Body of pancreas (tissue), 4 donors: ENCODE results near the gene RGL3. TPM values are rescaled to one million over a fixed set of nuclear protein-coding genes. Genes with fewer than 3 reads are reported as not detected.

Experiments used
- ATAC-seq: fragments of 150-250 bp; one replicate; pipeline ENCODE4 v1.9.1; 2016
- DNase-seq, 4 donors: peaks; one replicate each; pipeline ENCODE4 v3.0.0-alpha.2; 2019
- H3K27ac ChIP-seq, 4 donors: fragments of 200-600 bp; sonication (generic); 1 replicate in 3 of 4; 2 replicates in 1 of 4; pipeline versions ENCODE4 v1.5.1 to v1.6.1; 2016 to 2019; ENCODE audit warnings: mild to moderate bottlenecking in 1 of 4, mixed read lengths in 1 of 4, moderate library complexity in 1 of 4
- H3K27me3 ChIP-seq, 2 donors: fragments of 200-600 bp; sonication (generic); one replicate each; pipeline ENCODE4 v1.6.0; 2016; ENCODE audit warnings: mild to moderate bottlenecking in 1 of 2
- H3K36me3 ChIP-seq, 2 donors: fragments of 200-600 bp; sonication (generic); replicated peaks in 1 of 2; 2 replicates each; pipeline ENCODE4 v1.5.1; 2016; ENCODE audit warnings: low read depth in 2 of 2; ENCODE audit not compliant: insufficient read depth in 1 of 2
- H3K4me1 ChIP-seq: fragments of 200-600 bp; sonication (generic); one replicate; pipeline ENCODE4 v1.6.0; 2016
- H3K4me3 ChIP-seq, 2 donors: fragments of 200-600 bp; sonication (generic); 1 replicate in 1 of 2; 2 replicates in 1 of 2; pipeline ENCODE4 v1.5.1; 2016 to 2019
- H3K9me3 ChIP-seq, 3 donors: fragments of 200-600 bp; sonication (generic); 1 replicate in 2 of 3; 2 replicates in 1 of 3; pipeline ENCODE4 v1.5.1; 2016
- CTCF ChIP-seq, 7 experiments: fragments of 450-650 bp in 4 of 7; fragments of 200-600 bp in 3 of 7; sonication (generic) in 3 of 7; IDR thresholded peaks; one replicate each; pipeline ENCODE4 v1.5.1; 2016 to 2019; ENCODE audit warnings: antibody characterized with exemption in 7 of 7
- POLR2A ChIP-seq, 3 donors: fragments of 450-650 bp; IDR thresholded peaks; one replicate each; pipeline ENCODE4 v1.6.1; 2016; ENCODE audit warnings: antibody characterized with exemption in 3 of 3, mild to moderate bottlenecking in 2 of 3
- WGBS, 2 donors: methylation state at CpG; one replicate each; pipeline ENCODE4 v1.1.5; 2017; 5-methylcytosine and 5-hydroxymethylcytosine counted together
- intact Hi-C: fragments of 100-400 bp; cut with DNase I; formaldehyde crosslinking; loops from one replicate; pipeline ENCODE4 v1.15.1; 2023
- total RNA-seq, 2 donors: library from RNA; depleted of rRNA; stranded (reverse); fragments of >200 nt; gene quantifications; one replicate each; pipeline ENCODE4 v1.1.0, GENCODE V29; 2016

RGL3 gene
- total RNA-seq, 2 donors from 2014 or later: 35.0 to 56.0 TPM

GRCh38 chr19:11373166-11373884 is 45.8 kb downstream of the RGL3 start:
- DNase-seq: peak; percentile 39 to 64 (median 59)
- intact Hi-C loops: no loop called here

GRCh38 chr19:11370744-11371143 is 48.4 kb downstream of the RGL3 start:
- peaks cover 14% of the 10 kb centered on the region for H3K4me1 ChIP-seq
- H3K9me3 ChIP-seq: no peaks in the 10 kb centered on the region
- TF ChIP-seq POLR2A (IDR thresholded peaks at IDR 0.05): no peak
- TF ChIP-seq CTCF (IDR thresholded peaks at IDR 0.05): no peak
- WGBS, 2 donors: 92 to 94% methylated on average over 2 of the region's 2 CpGs
- H3K27me3 ChIP-seq: no peaks in the 10 kb centered on the region
- intact Hi-C loops: no loop called here
- DNase-seq (no peak), ATAC-seq (no peak)
- H3K36me3 ChIP-seq: no peaks in the 10 kb centered on the region
- H3K4me3 ChIP-seq: no peak overlapping the region
- no peak overlapping the region for H3K27ac ChIP-seq

More at GRCh38 chr19:11373166-11373884, 45.8 kb downstream of the RGL3 start:
- Histone ChIP-seq H3K4me3 (no peak overlapping the region), H3K27me3 (no peaks in the 10 kb centered on the region), H3K4me1 (peaks cover 30% of the 10 kb centered on the region), H3K36me3 (no peaks in the 10 kb centered on the region), H3K9me3 (no peaks in the 10 kb centered on the region), H3K27ac (no peak overlapping the region)
- TF ChIP-seq POLR2A (IDR thresholded peaks at IDR 0.05) (no peak), CTCF (IDR thresholded peaks at IDR 0.05) (no peak)
- 50 to 54% methylated on average over 10 of the region's 10 CpGs for WGBS, 2 donors
- ATAC-seq: no peak

- ATAC-seq (no peak), DNase-seq (no peak)
- Histone ChIP-seq H3K4me1 (no peaks in the 10 kb centered on the region), H3K4me3 (no peak overlapping the region), H3K27me3 (no peaks in the 10 kb centered on the region), H3K36me3 (no peaks in the 10 kb centered on the region), H3K27ac (no peak overlapping the region), H3K9me3 (no peaks in the 10 kb centered on the region)
- TF ChIP-seq POLR2A (IDR thresholded peaks at IDR 0.05): no peak
- TF ChIP-seq CTCF (IDR thresholded peaks at IDR 0.05): no peak
- intact Hi-C loops: no loop called here
- WGBS, 2 donors: 64 to 83% methylated on average over 1 to 2 of the region's 2 CpGs
Observed at GRCh38 chr19:11367528-11367927, 51.6 kb downstream of the RGL3 start.

- intact Hi-C loops: no loop called here
- Histone ChIP-seq H3K4me1 (peaks cover 7% of the 10 kb centered on the region), H3K27me3 (no peaks in the 10 kb centered on the region), H3K36me3 (no peaks in the 10 kb centered on the region), H3K9me3 (no peaks in the 10 kb centered on the region), H3K27ac (no peak overlapping the region), H3K4me3 (no peak overlapping the region)
- TF ChIP-seq CTCF (IDR thresholded peaks at IDR 0.05): no peak
- TF ChIP-seq POLR2A (IDR thresholded peaks at IDR 0.05): no peak
- ATAC-seq: no peak
- WGBS, 2 donors: 69 to 82% methylated on average over 5 to 7 of the region's 7 CpGs
- no peak for DNase-seq
Observed at GRCh38 chr19:11365557-11366117, 53.5 kb downstream of the RGL3 start.

GRCh38 chr19:11364935-11365334 is 54.2 kb downstream of the RGL3 start:
- DNase-seq (no peak), ATAC-seq (no peak)
- Histone ChIP-seq H3K4me1 (peaks cover 7% of the 10 kb centered on the region), H3K36me3 (no peaks in the 10 kb centered on the region), H3K27ac (no peak overlapping the region), H3K4me3 (no peak overlapping the region), H3K9me3 (no peaks in the 10 kb centered on the region), H3K27me3 (no peaks in the 10 kb centered on the region)
- no peak for TF ChIP-seq POLR2A (IDR thresholded peaks at IDR 0.05)
- no peak for TF ChIP-seq CTCF (IDR thresholded peaks at IDR 0.05)
- intact Hi-C loops: no loop called here
- WGBS, 2 donors: 80 to 88% methylated on average over 2 to 5 of the region's 5 CpGs
